ENCODE results near the gene ELP4. TPM values are rescaled to one million over a fixed set of nuclear protein-coding genes. Genes with fewer than 3 reads are reported as not detected.

ELP4 gene
- total RNA-seq, 1 donor from 2014 or later = 147 TPM

- Mint-ChIP-seq H3K27ac (peak overlapping the region; percentile 44), H3K36me3 (peaks cover 4% of the 10 kb centered on the region), H3K9me3 (no peaks in the 10 kb centered on the region), H3K4me1 (peaks cover 40% of the 10 kb centered on the region), H3K4me3 (peak overlapping the region; percentile 17), H3K27me3 (ENCODE audit: insufficient read depth, low read depth) (no peaks in the 10 kb centered on the region)
- no peak for TF ChIP-seq EZH2phosphoT487 (IDR thresholded peaks at IDR 0.05)
- TF ChIP-seq EZH2 (IDR thresholded peaks at IDR 0.05) = no peak
- no peaks in the 10 kb centered on the region for H3K27me3 ChIP-seq
- H3K27ac ChIP-seq = peak overlapping the region; percentile 26
- H3K9ac ChIP-seq = no peak overlapping the region
- no peaks in the 10 kb centered on the region for H3K79me2 ChIP-seq (ENCODE audit: low read depth)
- no peaks in the 10 kb centered on the region for H3K9me3 ChIP-seq (ENCODE audit: low read depth)
- DNase-seq (ENCODE audit: low spot score) = no peak
- peaks cover 9% of the 10 kb centered on the region for H3F3A ChIP-seq (ENCODE audit: low read depth)
- no peaks in the 10 kb centered on the region for H3K36me3 ChIP-seq
- H3K4me2 ChIP-seq = no peak overlapping the region
- no peaks in the 10 kb centered on the region for H4K20me1 ChIP-seq (ENCODE audit: low read depth)
- H3K4me1 ChIP-seq = peaks cover 18% of the 10 kb centered on the region
- no peak overlapping the region for H3K4me3 ChIP-seq
- no peak overlapping the region for H2AFZ ChIP-seq (replicated peaks)
Measured at GRCh38 chr11:31636983-31637382, 127.4 kb downstream of the ELP4 start.

- no peaks in the 10 kb centered on the region for H3K79me2 ChIP-seq (ENCODE audit: low read depth)
- peak overlapping the region; percentile 82 for H3K27ac ChIP-seq
- H2AFZ ChIP-seq (replicated peaks) = no peak overlapping the region
- H3K27me3 ChIP-seq = no peaks in the 10 kb centered on the region
- peak; percentile 39 for DNase-seq (ENCODE audit: low spot score)
- no peaks in the 10 kb centered on the region for H3K9me3 ChIP-seq (ENCODE audit: low read depth)
- Mint-ChIP-seq H3K27ac (no peak overlapping the region), H3K36me3 (no peaks in the 10 kb centered on the region), H3K4me3 (no peak overlapping the region), H3K4me1 (peaks cover 45% of the 10 kb centered on the region), H3K9me3 (no peaks in the 10 kb centered on the region), H3K27me3 (ENCODE audit: insufficient read depth, low read depth) (no peaks in the 10 kb centered on the region)
- no peaks in the 10 kb centered on the region for H3K36me3 ChIP-seq
- no peak overlapping the region for H3K4me2 ChIP-seq
- H3K9ac ChIP-seq = no peak overlapping the region
- no peak overlapping the region for H3K4me3 ChIP-seq
- H3K4me1 ChIP-seq = peaks cover 18% of the 10 kb centered on the region
- no peak for TF ChIP-seq EZH2 (IDR thresholded peaks at IDR 0.05)
- TF ChIP-seq EZH2phosphoT487 (IDR thresholded peaks at IDR 0.05) = no peak
- TF ChIP-seq, protein P1, sequence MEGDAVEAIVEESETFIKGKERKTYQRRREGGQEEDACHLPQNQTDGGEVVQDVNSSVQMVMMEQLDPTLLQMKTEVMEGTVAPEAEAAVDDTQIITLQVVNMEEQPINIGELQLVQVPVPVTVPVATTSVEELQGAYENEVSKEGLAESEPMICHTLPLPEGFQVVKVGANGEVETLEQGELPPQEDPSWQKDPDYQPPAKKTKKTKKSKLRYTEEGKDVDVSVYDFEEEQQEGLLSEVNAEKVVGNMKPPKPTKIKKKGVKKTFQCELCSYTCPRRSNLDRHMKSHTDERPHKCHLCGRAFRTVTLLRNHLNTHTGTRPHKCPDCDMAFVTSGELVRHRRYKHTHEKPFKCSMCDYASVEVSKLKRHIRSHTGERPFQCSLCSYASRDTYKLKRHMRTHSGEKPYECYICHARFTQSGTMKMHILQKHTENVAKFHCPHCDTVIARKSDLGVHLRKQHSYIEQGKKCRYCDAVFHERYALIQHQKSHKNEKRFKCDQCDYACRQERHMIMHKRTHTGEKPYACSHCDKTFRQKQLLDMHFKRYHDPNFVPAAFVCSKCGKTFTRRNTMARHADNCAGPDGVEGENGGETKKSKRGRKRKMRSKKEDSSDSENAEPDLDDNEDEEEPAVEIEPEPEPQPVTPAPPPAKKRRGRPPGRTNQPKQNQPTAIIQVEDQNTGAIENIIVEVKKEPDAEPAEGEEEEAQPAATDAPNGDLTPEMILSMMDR (IDR thresholded peaks at IDR 0.05) = no peak
- no peaks in the 10 kb centered on the region for H4K20me1 ChIP-seq (ENCODE audit: low read depth)
- peaks cover 16% of the 10 kb centered on the region for H3F3A ChIP-seq (ENCODE audit: low read depth)
Measured at GRCh38 chr11:31640611-31641010, 131.0 kb downstream of the ELP4 start.

- H4K20me1 ChIP-seq (ENCODE audit: low read depth) = no peaks in the 10 kb centered on the region
- TF ChIP-seq EZH2 (IDR thresholded peaks at IDR 0.05) (no peak), EZH2phosphoT487 (IDR thresholded peaks at IDR 0.05) (no peak)
- TF ChIP-seq, protein P1 (IDR thresholded peaks at IDR 0.05) = peak; percentile 81
- no peaks in the 10 kb centered on the region for H3K27me3 Mint-ChIP-seq (ENCODE audit: insufficient read depth, low read depth)
- peak; percentile 74 for DNase-seq (ENCODE audit: low spot score)
- H3K4me3 Mint-ChIP-seq = no peak overlapping the region
- H3K27ac Mint-ChIP-seq = no peak overlapping the region
- no peaks in the 10 kb centered on the region for H3K36me3 Mint-ChIP-seq
- H3K27ac ChIP-seq = no peak overlapping the region
- H3K9ac ChIP-seq = no peak overlapping the region
- H3K27me3 ChIP-seq = no peaks in the 10 kb centered on the region
- no peaks in the 10 kb centered on the region for H3K79me2 ChIP-seq (ENCODE audit: low read depth)
- H3F3A ChIP-seq (ENCODE audit: low read depth) = peaks cover 18% of the 10 kb centered on the region
- no peak overlapping the region for H2AFZ ChIP-seq (replicated peaks)
- no peak overlapping the region for H3K4me2 ChIP-seq
- peaks cover 17% of the 10 kb centered on the region for H3K4me1 ChIP-seq
- no peaks in the 10 kb centered on the region for H3K9me3 Mint-ChIP-seq
- H3K36me3 ChIP-seq = no peaks in the 10 kb centered on the region
- no peaks in the 10 kb centered on the region for H3K9me3 ChIP-seq (ENCODE audit: low read depth)
- H3K4me3 ChIP-seq = no peak overlapping the region
- peaks cover 45% of the 10 kb centered on the region for H3K4me1 Mint-ChIP-seq
Measured at GRCh38 chr11:31641477-31642062, 132.0 kb downstream of the ELP4 start.

GRCh38 chr11:31643857-31644256, 134.3 kb downstream of the ELP4 start:
- Mint-ChIP-seq H3K4me1 (peaks cover 27% of the 10 kb centered on the region), H3K4me3 (no peak overlapping the region), H3K27me3 (ENCODE audit: insufficient read depth, low read depth) (no peaks in the 10 kb centered on the region), H3K27ac (no peak overlapping the region), H3K9me3 (no peaks in the 10 kb centered on the region), H3K36me3 (peaks cover 2% of the 10 kb centered on the region)
- Histone ChIP-seq H3K27ac (peak overlapping the region; percentile 37), H2AFZ (replicated peaks) (no peak overlapping the region), H3K4me1 (peaks cover 16% of the 10 kb centered on the region), H3F3A (ENCODE audit: low read depth) (peaks cover 30% of the 10 kb centered on the region), H3K9me3 (ENCODE audit: low read depth) (no peaks in the 10 kb centered on the region), H3K36me3 (no peaks in the 10 kb centered on the region), H3K4me3 (no peak overlapping the region), H3K4me2 (no peak overlapping the region), H3K79me2 (ENCODE audit: low read depth) (no peaks in the 10 kb centered on the region), H3K9ac (no peak overlapping the region), H4K20me1 (ENCODE audit: low read depth) (no peaks in the 10 kb centered on the region), H3K27me3 (no peaks in the 10 kb centered on the region)
- TF ChIP-seq EZH2phosphoT487 (IDR thresholded peaks at IDR 0.05) = no peak
- TF ChIP-seq, protein P1 (IDR thresholded peaks at IDR 0.05) = no peak
- TF ChIP-seq EZH2 (IDR thresholded peaks at IDR 0.05) = no peak
- DNase-seq (ENCODE audit: low spot score) = no peak

Measured in neural progenitor cell (in vitro differentiated cells).